T-helper 2 cell treated with Interferon-gamma antibody and Interleukin-4, amounts not matched to agents 5 μg/mL and 100 μg/mL, for 36 hours (primary cell): ENCODE results near the gene TUBA4B.

ENCODE experiments used
- DNase-seq: peaks from one replicate; pipeline ENCODE4 v3.0.0; 2021; ENCODE audit warnings: low spot score
- H3K27ac Mint-ChIP-seq: one replicate; pipeline ENCODE4 v1.8.0; 2021; ENCODE audit warnings: mild to moderate bottlenecking, mixed read lengths
- H3K27me3 Mint-ChIP-seq: one replicate; pipeline ENCODE4 v1.8.0; 2021; ENCODE audit warnings: low read depth, mixed read lengths
- H3K36me3 Mint-ChIP-seq: one replicate; pipeline ENCODE4 v1.8.0; 2021; ENCODE audit warnings: low read depth, mixed read lengths
- H3K4me1 Mint-ChIP-seq: one replicate; pipeline ENCODE4 v1.8.0; 2021; ENCODE audit warnings: low read depth, mixed read lengths
- H3K4me3 Mint-ChIP-seq: one replicate; pipeline ENCODE4 v1.8.0; 2022; ENCODE audit warnings: mild to moderate bottlenecking, moderate library complexity, mixed read lengths
- H3K9me3 Mint-ChIP-seq: one replicate; pipeline ENCODE4 v1.8.0; 2021; ENCODE audit warnings: mixed read lengths

TUBA4B gene

DNA sequence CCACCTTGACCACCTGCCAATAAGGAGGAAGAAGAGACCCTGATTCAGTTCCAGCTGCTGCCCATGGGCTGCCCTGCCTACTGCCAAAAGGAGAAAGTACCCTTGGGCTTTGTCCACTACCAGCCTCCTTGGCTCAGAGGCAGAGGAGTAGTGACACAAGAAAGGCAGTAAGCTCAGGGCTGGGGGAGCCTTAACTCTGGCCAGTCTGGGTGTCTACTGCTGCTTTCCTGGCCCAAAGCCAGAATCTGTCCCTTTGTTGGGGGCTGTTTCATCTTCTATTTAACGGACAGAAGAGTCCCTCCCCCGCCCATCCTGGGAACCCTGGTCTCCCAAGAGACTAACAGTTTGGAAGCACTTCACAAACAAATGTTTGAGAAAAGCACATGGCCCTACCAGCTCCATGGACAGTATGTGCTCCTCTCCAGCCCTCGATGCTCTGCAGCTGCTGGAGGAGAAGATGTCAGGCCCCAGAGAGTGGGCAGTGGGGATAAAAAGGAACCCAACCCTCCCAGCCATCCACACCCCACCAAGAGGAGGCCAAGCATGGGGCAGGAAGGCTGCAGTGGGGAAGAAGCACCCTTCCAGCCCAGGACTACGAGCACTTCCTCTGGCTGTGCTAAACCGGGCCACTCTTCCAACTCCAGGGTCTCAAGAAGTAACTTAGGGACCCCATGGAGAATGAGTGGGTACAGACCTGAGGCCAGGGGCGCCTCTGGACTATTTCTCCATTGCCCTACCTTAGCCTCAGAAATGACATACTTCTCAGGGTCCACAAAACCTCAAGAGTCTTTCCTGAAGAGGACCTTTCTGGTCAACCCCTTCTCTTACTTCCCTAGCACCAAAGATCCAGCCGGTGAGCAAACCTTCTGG is 24.8 kb upstream of the TUBA4B start:
- Mint-ChIP-seq H3K4me1 (peaks cover 33% of the 10 kb centered on the region), H3K27ac (peak overlapping the region; percentile 71), H3K4me3 (peak overlapping the region; percentile 90), H3K36me3 (peaks cover 56% of the 10 kb centered on the region), H3K9me3 (no peaks in the 10 kb centered on the region), H3K27me3 (no peaks in the 10 kb centered on the region)
- no peak for DNase-seq

DNA sequence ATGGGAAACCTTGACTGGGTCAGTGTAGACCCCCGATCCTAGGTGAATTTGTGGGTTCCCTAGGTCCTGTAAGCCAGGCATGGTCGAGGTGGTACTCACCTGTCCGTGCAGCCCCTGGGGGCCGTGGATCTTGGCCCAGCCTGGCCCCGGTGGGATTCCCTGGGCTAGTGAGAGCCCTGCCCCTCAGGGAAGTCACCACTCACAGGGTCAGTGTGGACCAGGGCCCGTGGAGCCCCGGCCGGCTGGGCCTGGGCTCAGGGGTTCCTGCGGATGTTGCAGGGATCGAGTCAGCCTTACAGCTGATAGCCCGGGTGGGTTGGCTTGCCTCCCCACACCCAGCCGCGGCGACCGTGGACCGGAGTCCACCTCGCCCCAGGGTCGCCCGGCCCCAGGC is 24.1 kb upstream of the TUBA4B start:
- peaks cover 37% of the 10 kb centered on the region for H3K4me1 Mint-ChIP-seq
- DNase-seq = no peak
- no peaks in the 10 kb centered on the region for H3K27me3 Mint-ChIP-seq
- H3K36me3 Mint-ChIP-seq = peaks cover 57% of the 10 kb centered on the region
- H3K4me3 Mint-ChIP-seq = peak overlapping the region; percentile 90
- H3K27ac Mint-ChIP-seq = peak overlapping the region; percentile 71
- H3K9me3 Mint-ChIP-seq = no peaks in the 10 kb centered on the region

DNA sequence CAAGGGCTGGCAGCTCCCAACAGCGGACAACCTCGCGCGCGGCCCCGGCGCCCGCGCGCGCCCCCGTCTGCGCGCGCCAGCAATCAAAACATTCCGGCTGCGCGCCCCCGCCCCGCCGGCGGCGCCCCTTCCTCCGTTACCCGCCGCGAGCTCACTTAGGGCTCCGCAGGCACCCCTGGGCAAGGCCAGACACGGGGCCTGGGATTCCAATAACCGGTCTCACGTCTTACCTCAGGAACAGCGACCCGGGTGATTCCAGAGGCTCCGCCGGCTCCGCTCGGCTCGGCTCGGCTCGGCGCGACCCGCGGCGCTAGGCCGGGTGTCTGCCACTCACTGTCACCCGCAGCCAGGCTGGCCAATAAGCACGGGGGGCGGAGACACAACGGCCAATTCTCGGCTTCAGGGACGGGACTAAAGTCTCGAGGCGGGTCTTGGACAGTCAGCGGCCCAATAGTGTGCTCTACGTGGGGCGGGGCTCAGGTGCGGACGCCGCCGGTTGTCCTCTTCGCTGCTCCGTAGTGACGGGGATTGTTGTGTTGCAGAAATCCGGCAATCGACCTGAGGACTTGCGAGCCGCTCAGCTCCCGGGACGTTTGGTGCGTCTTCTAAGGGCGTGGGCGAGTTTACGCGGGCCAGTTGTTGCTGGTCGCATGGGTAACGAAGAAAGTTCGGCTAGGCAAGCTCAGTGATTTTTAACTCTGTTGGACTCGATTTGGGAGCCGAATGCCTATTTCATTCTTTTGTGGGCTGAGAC is 23.6 kb upstream of the TUBA4B start, which contains the start of the genes ANKZF1 and ATG9A:
ANKZF1 (plus strand) TSS at position 502 of the 754 bp plus-strand sequence. CDS start 452 bp downstream, outside the sequence.
ATG9A (minus strand) TSS at position 332 of the 754 bp plus-strand sequence. CDS start 1,612 bp downstream, outside the sequence.
- peak; percentile 99 for DNase-seq
- no peaks in the 10 kb centered on the region for H3K27me3 Mint-ChIP-seq
- H3K4me1 Mint-ChIP-seq = peaks cover 37% of the 10 kb centered on the region
- H3K36me3 Mint-ChIP-seq = peaks cover 57% of the 10 kb centered on the region
- peak within 1 kb of the TSS; percentile 92 for H3K4me3 Mint-ChIP-seq
- peak within 1 kb of the TSS; percentile 95 for H3K27ac Mint-ChIP-seq
- no peaks in the 10 kb centered on the region for H3K9me3 Mint-ChIP-seq

DNA sequence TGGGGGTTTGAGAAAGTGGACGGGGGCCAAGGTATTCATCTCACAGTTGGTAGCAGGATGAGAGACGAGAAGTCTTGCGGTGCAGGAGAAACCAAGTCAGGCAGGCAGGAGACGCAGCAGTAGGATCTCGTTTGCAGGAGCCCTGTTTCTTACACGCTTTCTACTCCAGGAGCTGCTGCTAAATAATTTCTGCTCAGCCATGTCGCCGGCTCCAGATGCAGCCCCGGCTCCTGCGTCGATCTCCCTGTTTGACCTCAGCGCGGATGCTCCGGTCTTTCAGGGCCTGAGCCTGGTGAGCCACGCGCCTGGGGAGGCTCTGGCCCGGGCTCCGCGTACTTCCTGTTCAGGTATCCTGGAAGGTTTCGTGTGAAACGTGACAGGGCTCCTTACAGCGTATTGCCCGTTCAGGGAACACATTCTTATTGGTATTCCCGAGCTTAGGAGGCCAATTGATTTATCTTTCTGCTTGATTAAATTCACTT is 22.9 kb upstream of the TUBA4B start:
- Mint-ChIP-seq H3K4me3 (peak overlapping the region; percentile 92), H3K27ac (peak overlapping the region; percentile 95), H3K36me3 (peaks cover 55% of the 10 kb centered on the region), H3K27me3 (no peaks in the 10 kb centered on the region), H3K9me3 (no peaks in the 10 kb centered on the region), H3K4me1 (peaks cover 39% of the 10 kb centered on the region)
- DNase-seq = peak; percentile 51

DNA sequence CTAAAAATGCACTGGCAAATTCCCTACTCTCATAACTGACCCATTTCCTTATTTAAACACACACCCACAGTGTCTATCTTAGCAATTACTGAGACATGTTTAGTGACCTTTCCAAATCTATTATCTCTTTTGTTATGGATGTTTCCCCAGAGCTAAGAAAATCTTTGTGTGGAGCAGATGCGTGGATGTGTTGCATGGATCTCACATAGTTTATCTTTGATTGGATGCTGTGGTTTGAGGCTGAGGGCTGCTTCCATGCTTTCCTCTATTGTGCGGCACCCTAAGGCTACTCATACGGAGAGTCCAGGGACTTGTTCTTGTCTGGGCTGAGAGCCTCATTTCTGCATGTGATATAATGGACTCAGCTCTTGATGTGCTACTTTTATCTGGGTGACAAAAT is 18.7 kb upstream of the TUBA4B start:
- Mint-ChIP-seq H3K4me3 (no peak overlapping the region), H3K36me3 (peaks cover 63% of the 10 kb centered on the region), H3K9me3 (no peaks in the 10 kb centered on the region)

DNA sequence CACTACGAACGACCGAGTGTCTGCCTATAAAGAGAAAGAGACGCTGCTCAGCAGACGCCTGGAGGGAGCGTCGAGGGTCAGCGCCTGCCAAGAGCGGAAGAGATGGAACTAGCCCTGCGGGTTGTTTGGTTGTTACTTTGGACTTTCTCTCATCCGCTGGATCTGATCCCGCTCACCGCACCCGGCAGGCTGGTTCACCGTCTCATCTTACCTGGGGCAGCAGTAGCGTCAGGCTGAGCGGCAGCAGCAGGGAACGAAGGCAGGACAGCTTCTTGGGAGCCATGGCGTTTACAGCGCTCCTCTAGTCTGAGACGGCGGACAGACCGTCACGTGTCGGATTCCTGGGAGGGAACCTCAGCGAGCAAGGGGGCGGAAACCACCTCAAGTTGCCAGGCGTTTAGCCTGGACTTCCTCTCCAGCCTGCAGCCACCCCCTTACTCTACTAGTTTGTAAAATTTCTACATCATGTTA is 9.7 kb upstream of the TUBA4B start:
- Mint-ChIP-seq H3K36me3 (peaks cover 23% of the 10 kb centered on the region), H3K4me3 (peak overlapping the region; percentile 72), H3K9me3 (no peaks in the 10 kb centered on the region), H3K27me3 (no peaks in the 10 kb centered on the region), H3K4me1 (peaks cover 42% of the 10 kb centered on the region), H3K27ac (peak overlapping the region; percentile 66)
- no peak for DNase-seq

More for the DNA sequence above, 18.7 kb upstream of the TUBA4B start:
- Mint-ChIP-seq H3K27ac (no peak overlapping the region), H3K4me1 (peaks cover 20% of the 10 kb centered on the region), H3K27me3 (no peaks in the 10 kb centered on the region)
- no peak for DNase-seq

DNA sequence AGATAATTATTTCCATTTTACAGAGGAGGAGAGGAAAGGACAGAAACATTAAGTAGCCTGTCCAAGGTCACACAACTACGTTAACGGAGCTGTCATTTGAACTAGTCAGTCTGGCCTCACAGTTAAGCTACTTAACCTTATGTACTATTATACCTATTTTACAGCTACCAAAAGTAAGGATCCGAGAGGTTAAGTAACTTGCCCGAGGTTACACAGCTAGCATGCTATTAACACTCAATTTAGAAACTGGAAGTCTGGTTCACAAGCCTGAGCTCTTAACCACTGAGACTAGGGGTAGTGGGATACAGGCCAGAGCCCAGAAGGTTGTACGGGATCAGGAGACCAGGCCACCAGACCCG is 8.3 kb upstream of the TUBA4B start:
- Mint-ChIP-seq H3K36me3 (peaks cover 35% of the 10 kb centered on the region), H3K27ac (peak overlapping the region; percentile 99), H3K27me3 (no peaks in the 10 kb centered on the region), H3K9me3 (no peaks in the 10 kb centered on the region), H3K4me3 (peak overlapping the region; percentile 98), H3K4me1 (peaks cover 56% of the 10 kb centered on the region)
- DNase-seq = no peak

DNA sequence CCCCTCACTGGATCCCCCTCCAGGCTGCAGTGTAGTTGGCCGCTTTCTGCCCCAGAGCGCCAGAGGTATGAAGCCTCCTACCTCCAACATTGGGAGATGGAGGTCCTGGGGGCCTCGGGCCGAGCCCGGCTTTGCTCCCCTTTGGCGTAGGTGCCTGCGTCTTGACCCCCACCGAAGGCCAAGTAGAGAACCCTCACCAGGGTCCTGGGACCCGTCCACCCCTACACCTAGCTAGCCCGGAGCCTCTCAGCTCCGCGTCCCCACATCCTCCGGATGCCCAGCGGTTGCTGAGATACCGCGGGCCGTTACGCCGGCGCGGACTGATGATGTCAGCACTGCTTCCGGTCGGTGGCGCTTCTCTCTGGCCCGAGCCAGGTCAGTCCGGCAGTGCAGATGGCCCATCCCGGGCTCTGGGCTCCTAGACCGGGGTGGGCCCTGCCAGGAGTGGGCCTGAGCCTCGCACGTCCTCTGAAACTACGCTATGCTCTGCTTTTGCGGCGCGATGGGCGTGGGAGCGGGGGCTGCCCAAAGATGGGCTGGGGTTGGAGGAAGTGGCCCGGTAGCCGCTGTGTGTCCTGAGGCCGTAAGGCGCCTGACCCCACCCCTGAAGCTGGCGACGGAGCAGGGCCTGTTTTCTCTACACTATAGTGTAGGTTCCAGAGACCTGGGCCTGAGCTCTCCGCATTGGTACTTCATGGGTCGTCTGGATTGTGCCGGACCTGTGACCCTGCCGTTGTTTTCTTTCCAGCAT is 7.7 kb upstream of the TUBA4B start, which contains the start of the genes GLB1L and STK16:
GLB1L (minus strand) TSS at position 297 of the 751 bp plus-strand sequence. CDS start 1,871 bp downstream, outside the sequence.
STK16 (plus strand) TSS at position 332 of the 751 bp plus-strand sequence. CDS start 521 bp downstream, outside the sequence.
- DNase-seq = peak; percentile 93
- Mint-ChIP-seq H3K27ac (peak within 1 kb of the TSS; percentile 99), H3K9me3 (no peaks in the 10 kb centered on the region), H3K27me3 (no peaks in the 10 kb centered on the region), H3K4me3 (peak within 1 kb of the TSS; percentile 98), H3K36me3 (peaks cover 40% of the 10 kb centered on the region), H3K4me1 (peaks cover 62% of the 10 kb centered on the region)

DNA sequence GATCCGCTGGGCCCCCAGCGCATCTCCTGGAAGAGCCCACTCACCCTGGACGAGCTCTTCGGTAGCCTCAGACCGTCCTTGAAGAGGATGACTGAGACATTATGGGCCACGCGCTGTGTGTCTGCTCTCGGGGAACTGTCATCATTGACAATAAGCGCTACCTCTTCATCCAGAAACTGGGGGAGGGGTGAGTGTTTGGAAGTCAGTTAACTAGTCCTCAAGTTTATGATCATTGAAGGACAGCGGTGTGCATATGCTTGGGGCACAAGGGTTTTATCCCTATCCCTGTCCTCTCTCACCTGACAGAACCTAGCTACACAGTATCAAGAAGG is 7.2 kb upstream of the TUBA4B start:
- H3K9me3 Mint-ChIP-seq = no peaks in the 10 kb centered on the region
- no peaks in the 10 kb centered on the region for H3K27me3 Mint-ChIP-seq
- peak overlapping the region; percentile 98 for H3K4me3 Mint-ChIP-seq
- H3K36me3 Mint-ChIP-seq = peaks cover 46% of the 10 kb centered on the region
- DNase-seq = no peak
- H3K4me1 Mint-ChIP-seq = peaks cover 65% of the 10 kb centered on the region
- H3K27ac Mint-ChIP-seq = peak overlapping the region; percentile 99

DNA sequence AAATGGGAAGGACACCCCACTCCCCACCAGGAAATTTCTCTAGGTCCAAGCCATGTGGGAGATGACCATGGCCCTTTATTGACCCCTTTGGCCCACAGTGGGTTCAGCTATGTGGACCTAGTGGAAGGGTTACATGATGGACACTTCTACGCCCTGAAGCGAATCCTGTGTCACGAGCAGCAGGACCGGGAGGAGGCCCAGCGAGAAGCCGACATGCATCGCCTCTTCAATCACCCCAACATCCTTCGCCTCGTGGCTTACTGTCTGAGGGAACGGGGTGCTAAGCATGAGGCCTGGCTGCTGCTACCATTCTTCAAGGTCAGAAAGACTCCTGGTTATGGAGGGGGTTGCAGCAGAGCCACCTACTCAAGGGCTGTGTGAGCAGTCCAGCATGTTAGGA is 6.5 kb upstream of the TUBA4B start:
- no peaks in the 10 kb centered on the region for H3K27me3 Mint-ChIP-seq
- no peaks in the 10 kb centered on the region for H3K9me3 Mint-ChIP-seq
- H3K27ac Mint-ChIP-seq = peak overlapping the region; percentile 99
- H3K4me3 Mint-ChIP-seq = peak overlapping the region; percentile 98
- DNase-seq = no peak
- H3K4me1 Mint-ChIP-seq = peaks cover 72% of the 10 kb centered on the region
- peaks cover 52% of the 10 kb centered on the region for H3K36me3 Mint-ChIP-seq

DNA sequence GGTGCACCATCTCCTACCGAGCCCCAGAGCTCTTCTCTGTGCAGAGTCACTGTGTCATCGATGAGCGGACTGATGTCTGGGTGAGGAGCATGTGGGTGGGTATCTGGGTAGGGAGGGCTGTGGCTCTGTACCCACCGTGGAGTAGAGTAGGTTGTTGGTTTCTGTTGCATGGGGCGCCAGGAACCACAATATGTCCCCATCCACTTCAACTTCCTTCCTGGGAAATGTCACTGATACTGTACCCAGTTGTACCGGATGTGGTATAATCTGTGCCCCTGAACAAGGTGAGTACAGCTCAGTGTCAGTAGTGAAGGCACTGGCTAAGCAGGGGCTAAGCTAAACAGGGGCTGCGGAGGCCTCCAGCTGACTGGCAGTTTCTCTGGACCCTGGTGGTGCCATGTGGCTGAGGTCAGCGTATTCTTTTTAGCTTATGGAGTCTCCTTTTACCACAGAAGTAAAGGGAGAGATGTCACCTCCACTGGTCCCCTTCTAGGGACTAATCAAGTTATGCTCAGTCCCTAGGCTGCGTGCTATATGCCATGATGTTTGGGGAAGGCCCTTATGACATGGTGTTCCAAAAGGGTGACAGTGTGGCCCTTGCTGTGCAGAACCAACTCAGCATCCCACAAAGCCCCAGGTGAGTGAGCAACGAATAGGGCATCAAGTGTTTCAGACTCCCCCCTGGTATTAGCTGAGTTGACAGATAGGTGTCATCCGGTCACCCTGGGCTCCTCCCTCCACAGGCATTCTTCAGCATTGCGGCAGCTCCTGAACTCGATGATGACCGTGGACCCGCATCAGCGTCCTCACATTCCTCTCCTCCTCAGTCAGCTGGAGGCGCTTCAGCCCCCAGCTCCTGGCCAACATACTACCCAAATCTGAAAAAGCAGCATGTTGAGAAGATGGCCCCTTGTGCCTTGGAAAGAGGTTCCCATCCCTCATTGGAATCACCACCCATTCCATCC is 5.1 kb upstream of the TUBA4B start:
- H3K27me3 Mint-ChIP-seq = no peaks in the 10 kb centered on the region
- peak overlapping the region; percentile 91 for H3K27ac Mint-ChIP-seq
- peaks cover 66% of the 10 kb centered on the region for H3K36me3 Mint-ChIP-seq
- H3K9me3 Mint-ChIP-seq = no peaks in the 10 kb centered on the region
- H3K4me3 Mint-ChIP-seq = peak overlapping the region; percentile 98
- DNase-seq = peak; percentile 79
- H3K4me1 Mint-ChIP-seq = peaks cover 77% of the 10 kb centered on the region

DNA sequence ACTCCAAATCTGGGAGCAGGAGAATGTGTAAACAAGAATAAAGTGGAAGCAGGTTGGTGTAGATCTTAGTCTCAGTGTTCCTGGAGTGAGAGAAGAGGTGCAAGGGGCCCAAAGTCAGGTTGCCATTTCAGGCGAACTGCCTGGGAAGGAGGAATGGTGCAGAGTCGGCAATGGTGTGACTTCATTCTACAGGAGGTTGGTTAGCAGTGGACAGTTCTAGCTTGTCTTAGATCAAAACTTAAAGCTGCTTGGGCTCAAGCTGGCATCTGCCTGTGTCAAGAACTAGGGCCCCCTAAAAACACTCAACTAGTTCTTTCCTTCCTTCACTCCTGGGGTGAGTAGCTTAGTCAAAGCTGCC is 4.2 kb upstream of the TUBA4B start:
- Mint-ChIP-seq H3K9me3 (no peaks in the 10 kb centered on the region), H3K4me1 (peaks cover 69% of the 10 kb centered on the region), H3K4me3 (peak overlapping the region; percentile 98), H3K27ac (peak overlapping the region; percentile 91), H3K36me3 (peaks cover 68% of the 10 kb centered on the region), H3K27me3 (no peaks in the 10 kb centered on the region)
- no peak for DNase-seq
